Measurements from ENCODE around the gene TENT4B. TPM values are rescaled to one million over a fixed set of nuclear protein-coding genes. Genes with fewer than 3 reads are reported as not detected.

TENT4B gene
- total RNA-seq, 1 donor from 2014 or later, result 13.5 TPM

DNA sequence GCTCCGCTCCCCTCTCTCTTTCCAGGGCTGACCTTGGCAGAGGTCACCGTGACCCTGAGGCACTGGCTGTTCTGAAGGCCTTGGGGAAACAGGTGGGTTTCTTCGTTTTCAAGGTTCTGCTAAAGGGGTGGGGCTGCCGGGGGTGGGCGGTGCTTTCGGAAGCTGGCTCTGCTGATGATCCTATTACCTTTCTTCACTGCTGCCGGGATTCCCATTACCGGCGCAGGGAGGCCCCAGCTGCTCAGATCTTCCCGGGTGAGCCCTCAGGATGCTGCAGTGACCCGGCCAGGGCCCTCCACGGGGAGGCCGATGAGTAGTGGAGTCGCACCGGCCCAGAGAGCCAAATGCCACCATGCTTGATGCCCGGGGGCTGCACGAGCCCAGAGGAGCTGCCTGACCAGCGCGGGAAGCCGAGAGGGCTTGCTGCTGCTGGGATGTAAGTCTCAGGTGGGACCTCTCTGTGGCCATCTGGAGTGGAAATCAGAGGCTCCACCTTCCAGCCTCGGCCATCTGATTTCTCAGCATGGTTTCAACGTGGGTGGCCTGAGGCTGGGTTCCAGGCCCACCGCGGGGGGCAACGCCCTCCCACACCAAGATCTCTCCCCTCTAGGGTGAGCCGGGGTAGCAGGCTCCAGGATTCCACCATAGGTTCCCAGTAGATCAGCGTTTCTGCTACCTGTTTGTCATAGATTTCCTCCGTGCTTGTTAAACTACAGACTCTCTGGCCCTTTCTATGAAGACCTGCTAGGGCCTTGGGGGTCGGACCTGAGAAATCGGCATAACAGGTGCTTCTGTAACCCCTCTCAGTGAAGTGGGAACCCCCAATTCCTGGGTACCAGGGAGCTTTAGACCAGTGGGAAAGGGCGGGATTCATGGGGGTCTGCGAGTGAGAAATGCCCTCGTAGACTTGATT lies 91.7 kb downstream of the TENT4B start:
- DNase-seq (ENCODE audit: low spot score, unreplicated experiment), result no peak
- no peak overlapping the region for H3K27ac Mint-ChIP-seq
- TF ChIP-seq, protein P1, sequence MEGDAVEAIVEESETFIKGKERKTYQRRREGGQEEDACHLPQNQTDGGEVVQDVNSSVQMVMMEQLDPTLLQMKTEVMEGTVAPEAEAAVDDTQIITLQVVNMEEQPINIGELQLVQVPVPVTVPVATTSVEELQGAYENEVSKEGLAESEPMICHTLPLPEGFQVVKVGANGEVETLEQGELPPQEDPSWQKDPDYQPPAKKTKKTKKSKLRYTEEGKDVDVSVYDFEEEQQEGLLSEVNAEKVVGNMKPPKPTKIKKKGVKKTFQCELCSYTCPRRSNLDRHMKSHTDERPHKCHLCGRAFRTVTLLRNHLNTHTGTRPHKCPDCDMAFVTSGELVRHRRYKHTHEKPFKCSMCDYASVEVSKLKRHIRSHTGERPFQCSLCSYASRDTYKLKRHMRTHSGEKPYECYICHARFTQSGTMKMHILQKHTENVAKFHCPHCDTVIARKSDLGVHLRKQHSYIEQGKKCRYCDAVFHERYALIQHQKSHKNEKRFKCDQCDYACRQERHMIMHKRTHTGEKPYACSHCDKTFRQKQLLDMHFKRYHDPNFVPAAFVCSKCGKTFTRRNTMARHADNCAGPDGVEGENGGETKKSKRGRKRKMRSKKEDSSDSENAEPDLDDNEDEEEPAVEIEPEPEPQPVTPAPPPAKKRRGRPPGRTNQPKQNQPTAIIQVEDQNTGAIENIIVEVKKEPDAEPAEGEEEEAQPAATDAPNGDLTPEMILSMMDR (IDR thresholded peaks at IDR 0.05; ENCODE audit: unreplicated experiment), result no peak
- H3K27me3 Mint-ChIP-seq, result peaks cover 16% of the 10 kb centered on the region
- H3K36me3 Mint-ChIP-seq (ENCODE audit: insufficient read depth), result no peaks in the 10 kb centered on the region
- H3K9me3 Mint-ChIP-seq (ENCODE audit: low read depth), result no peaks in the 10 kb centered on the region
- H3K4me3 Mint-ChIP-seq (ENCODE audit: low read depth), result peak overlapping the region; percentile 67
- peaks cover 5% of the 10 kb centered on the region for H3K4me1 Mint-ChIP-seq (ENCODE audit: low read depth)

DNA sequence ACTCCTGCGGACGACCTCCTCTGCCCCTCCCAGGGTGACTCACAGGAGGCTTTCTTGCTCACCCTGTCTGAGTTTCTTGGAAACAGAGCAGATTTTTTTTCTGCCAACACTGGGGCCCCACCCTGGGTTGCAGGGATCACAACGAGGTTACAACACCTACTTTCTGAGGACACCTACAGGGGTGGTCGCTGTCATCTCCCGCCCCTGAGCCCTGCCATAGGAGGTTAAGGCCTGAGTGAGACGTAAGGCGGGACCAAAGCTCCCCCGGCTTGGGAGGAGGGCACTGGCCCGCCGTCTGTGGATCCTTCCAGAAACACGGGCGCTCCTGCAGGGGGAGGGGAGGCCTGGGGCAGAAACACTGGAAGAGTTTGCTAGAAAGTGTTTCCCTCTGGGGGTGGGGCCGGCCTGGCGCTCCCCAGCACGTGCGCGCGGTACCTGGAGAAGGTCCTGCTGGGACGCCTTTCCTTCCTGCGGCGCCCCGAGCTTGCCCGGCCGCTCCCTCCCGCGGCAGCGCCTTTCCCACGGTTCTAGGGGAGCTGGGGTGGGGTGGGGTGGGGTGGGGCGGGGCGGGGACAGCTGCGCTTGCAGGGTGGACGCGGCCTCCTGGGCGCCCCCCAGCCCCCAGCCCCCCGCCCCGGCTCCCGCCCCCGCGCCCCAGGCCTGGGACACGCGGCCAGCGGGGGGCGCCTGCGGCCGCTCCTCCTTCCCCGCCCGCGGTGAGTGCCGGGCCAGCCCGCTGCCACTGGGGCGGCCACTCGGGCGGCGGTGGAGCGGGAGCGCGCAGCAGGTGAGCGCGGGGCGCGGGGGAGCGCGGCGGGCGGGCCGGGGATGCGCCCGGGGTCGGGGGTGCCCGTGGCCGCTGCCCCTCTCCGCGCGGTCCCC lies 92.6 kb downstream of the TENT4B start:
- Mint-ChIP-seq H3K27ac (no peak overlapping the region), H3K4me3 (ENCODE audit: low read depth) (peak overlapping the region; percentile 67), H3K36me3 (ENCODE audit: insufficient read depth) (no peaks in the 10 kb centered on the region), H3K4me1 (ENCODE audit: low read depth) (peaks cover 6% of the 10 kb centered on the region), H3K9me3 (ENCODE audit: low read depth) (no peaks in the 10 kb centered on the region), H3K27me3 (peaks cover 12% of the 10 kb centered on the region)
- DNase-seq (ENCODE audit: low spot score, unreplicated experiment), result peak; percentile 51
- TF ChIP-seq, protein P1 (IDR thresholded peaks at IDR 0.05; ENCODE audit: unreplicated experiment), result peak; percentile 50

DNA sequence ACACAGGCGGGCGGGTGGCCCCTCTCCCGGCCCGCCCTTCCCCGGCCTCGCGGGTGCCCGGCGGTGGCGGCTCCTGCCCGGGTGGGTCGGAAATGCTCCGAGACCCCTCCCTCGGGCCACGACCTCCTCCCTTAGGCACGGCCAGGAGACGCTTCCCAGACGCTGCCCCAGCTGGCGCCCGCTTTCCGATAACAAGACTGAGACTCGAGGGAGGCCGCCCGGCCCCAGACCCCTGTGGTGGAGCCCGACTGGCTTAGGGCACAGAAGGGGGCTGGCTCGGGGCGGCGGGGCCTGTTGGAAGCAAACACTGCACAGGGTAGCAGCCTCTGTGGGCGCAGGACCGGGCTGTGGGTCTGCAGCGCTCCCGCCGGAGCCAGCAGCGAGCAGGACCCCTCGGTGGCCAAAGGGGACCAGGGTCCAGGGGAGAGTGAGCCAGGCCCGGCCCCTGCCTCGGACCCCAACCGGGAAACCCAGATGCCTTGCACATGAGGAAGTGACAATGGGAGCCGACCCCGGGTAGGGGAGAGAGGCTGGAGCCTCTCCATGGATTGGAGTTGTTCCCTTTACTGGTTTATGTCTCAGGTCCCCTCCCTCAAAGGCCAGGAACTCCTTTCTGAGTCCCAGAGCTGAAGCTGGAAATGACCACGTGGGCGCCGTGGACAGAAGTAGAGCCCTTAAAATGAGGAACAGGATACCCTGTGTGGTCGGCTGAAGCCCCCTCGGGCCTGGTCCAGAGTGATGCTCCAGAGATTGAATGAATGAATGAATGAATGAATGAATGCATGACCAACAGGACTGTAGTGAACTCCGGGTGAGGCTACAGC lies 93.4 kb downstream of the TENT4B start:
- no peaks in the 10 kb centered on the region for H3K9me3 Mint-ChIP-seq (ENCODE audit: low read depth)
- DNase-seq (ENCODE audit: low spot score, unreplicated experiment), result peak; percentile 54
- peaks cover 6% of the 10 kb centered on the region for H3K4me1 Mint-ChIP-seq (ENCODE audit: low read depth)
- no peaks in the 10 kb centered on the region for H3K36me3 Mint-ChIP-seq (ENCODE audit: insufficient read depth)
- TF ChIP-seq, protein P1 (IDR thresholded peaks at IDR 0.05; ENCODE audit: unreplicated experiment), result no peak
- H3K4me3 Mint-ChIP-seq (ENCODE audit: low read depth), result peak overlapping the region; percentile 81
- no peak overlapping the region for H3K27ac Mint-ChIP-seq
- peaks cover 8% of the 10 kb centered on the region for H3K27me3 Mint-ChIP-seq

DNA sequence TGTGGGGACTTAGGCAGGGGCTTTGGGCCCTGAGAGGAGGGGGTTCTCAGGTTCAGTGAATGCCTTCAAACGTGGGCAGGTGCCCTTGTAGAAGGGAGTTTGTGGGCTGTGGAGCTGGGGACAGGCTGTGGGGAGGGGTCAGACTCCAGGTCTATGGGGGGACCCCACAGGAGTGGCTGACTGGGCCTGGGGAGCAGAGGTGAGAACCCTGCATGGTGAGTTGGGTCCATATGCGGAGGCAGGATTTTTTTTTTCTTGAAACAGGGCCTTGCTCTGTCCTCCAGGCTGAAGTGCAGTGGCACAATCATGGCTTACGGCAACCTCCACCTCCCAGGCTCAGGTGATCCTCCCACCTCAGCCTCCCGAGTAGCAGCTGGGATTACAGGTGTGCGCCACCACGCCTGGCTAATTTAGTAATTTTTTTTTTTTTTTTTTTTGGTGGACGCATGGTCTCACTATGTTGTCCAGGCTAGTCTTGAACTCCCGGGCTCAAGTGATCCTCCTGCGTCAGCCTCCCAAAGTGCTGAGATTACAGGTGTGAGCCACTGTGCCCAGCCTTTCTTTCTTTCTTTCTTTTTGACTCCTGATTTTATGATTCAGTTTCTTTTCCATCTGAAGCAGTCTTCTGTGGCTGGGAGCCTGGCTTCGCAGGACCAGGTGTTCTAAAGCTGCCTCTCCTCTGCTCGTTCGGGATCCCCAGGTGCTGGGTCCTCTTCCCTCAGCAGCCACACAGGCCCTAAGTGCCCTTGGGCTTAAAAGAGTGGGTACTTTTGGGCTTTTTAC lies 94.2 kb downstream of the TENT4B start:
- Mint-ChIP-seq H3K27me3 (peaks cover 8% of the 10 kb centered on the region), H3K36me3 (ENCODE audit: insufficient read depth) (no peaks in the 10 kb centered on the region), H3K4me1 (ENCODE audit: low read depth) (peaks cover 6% of the 10 kb centered on the region), H3K9me3 (ENCODE audit: low read depth) (no peaks in the 10 kb centered on the region), H3K4me3 (ENCODE audit: low read depth) (peak overlapping the region; percentile 81), H3K27ac (peak overlapping the region; percentile 76)
- no peak for DNase-seq (ENCODE audit: low spot score, unreplicated experiment)
- TF ChIP-seq, protein P1 (IDR thresholded peaks at IDR 0.05; ENCODE audit: unreplicated experiment), result no peak

All from progenitor cell of endocrine pancreas (in vitro differentiated cells).